ENCODE measurements around the gene CC2D1A.

CC2D1A gene

DNA sequence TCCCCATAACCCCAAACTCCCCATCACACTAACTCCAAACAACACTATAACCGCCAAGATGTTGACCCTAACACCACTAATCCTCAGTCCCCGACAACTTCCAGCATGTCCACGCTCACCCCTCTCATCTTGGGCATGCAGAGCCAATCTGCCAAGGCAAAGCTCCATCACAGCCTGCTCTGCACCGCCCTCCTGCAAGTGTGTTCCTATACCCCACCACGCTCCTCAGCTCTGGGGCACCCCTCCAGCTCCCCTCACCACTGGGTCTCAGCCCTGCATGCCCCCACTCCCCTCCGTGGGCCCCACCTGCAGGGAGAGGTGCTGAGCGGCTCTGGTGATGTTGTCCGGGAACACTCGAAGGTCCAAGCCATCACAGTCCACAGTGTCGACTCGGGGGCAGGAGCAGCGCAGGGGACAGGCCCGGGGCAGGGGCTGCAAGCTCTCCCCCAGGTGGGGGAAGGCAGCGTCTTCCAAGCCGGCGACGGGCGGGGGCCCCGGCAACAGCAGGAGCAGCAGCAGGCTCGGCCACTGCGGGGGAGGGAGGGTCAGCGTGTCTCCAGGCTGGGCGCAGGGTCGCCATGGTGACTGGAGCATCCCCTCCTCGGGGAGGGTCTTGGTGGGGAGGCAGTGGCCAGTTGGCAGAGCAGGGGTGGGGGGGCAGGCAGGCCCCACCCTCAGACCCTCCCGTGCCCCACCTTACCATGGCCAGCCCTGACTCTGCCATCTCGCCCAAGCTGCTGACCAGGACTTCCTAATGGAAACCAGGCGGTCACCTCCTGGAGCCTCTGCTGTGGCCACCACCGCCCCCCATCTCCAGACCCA, 31.7 kb downstream of the CC2D1A start:
- TF ChIP-seq TEAD4 (IDR thresholded peaks at IDR 0.05), result no peak
- TF ChIP-seq USF1 (IDR thresholded peaks at IDR 0.05), result no peak
- no peak for TF ChIP-seq CEBPB (IDR thresholded peaks at IDR 0.05)
- TF ChIP-seq, protein P1, sequence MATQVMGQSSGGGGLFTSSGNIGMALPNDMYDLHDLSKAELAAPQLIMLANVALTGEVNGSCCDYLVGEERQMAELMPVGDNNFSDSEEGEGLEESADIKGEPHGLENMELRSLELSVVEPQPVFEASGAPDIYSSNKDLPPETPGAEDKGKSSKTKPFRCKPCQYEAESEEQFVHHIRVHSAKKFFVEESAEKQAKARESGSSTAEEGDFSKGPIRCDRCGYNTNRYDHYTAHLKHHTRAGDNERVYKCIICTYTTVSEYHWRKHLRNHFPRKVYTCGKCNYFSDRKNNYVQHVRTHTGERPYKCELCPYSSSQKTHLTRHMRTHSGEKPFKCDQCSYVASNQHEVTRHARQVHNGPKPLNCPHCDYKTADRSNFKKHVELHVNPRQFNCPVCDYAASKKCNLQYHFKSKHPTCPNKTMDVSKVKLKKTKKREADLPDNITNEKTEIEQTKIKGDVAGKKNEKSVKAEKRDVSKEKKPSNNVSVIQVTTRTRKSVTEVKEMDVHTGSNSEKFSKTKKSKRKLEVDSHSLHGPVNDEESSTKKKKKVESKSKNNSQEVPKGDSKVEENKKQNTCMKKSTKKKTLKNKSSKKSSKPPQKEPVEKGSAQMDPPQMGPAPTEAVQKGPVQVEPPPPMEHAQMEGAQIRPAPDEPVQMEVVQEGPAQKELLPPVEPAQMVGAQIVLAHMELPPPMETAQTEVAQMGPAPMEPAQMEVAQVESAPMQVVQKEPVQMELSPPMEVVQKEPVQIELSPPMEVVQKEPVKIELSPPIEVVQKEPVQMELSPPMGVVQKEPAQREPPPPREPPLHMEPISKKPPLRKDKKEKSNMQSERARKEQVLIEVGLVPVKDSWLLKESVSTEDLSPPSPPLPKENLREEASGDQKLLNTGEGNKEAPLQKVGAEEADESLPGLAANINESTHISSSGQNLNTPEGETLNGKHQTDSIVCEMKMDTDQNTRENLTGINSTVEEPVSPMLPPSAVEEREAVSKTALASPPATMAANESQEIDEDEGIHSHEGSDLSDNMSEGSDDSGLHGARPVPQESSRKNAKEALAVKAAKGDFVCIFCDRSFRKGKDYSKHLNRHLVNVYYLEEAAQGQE (IDR thresholded peaks at IDR 0.05; ENCODE audit: low read depth), result no peak
- no peak for TF ChIP-seq YY1 (IDR thresholded peaks at IDR 0.05; ENCODE audit: low read depth)
- no peak for TF ChIP-seq EGR1 (IDR thresholded peaks at IDR 0.05)

DNA sequence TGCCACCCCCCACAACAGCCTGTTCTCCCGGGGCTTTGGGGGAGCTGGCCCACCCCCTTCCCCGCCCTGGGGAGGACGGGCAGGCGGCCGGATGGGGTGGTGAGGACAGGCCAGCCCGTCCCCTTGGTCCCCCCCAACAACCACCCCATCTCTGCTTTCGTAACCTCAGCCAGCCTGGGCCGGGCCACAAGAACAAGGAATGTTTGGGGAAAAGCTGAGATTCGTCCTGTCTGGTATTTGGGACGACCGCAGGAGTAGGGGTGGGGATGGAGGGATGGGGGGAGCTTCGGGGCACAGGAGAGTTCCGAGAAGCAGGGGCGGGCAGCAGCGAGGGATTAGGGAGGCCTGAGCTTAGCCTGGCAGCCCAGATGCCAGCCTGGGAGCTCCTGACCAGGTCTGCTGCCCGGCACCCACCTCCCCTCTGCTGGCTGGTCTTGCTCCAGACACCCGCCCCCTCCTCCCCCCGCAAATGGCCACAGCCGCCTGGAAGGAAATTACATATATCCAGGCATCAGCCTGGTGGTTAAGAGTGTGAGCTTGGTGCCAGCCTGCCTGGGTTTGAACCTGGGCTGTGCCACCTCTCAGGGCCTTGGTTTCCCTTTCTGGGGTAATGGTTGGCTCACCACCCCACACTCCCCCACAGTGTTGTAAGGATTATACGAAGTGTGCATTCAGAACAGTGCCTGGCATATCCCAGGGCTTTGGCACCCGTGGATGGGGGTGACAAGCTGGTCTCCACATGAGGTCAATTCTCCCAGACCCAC, 32.5 kb downstream of the CC2D1A start, which contains the start of gene PODNL1:
TSS of gene PODNL1 (minus strand) at position 117 of the 764 bp plus-strand sequence. CDS start 236 bp downstream, outside the sequence.
- no peak for TF ChIP-seq YY1 (IDR thresholded peaks at IDR 0.05; ENCODE audit: low read depth)
- TF ChIP-seq, protein P2, sequence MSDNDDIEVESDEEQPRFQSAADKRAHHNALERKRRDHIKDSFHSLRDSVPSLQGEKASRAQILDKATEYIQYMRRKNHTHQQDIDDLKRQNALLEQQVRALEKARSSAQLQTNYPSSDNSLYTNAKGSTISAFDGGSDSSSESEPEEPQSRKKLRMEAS (IDR thresholded peaks at IDR 0.05), result no peak
- TF ChIP-seq TEAD4 (IDR thresholded peaks at IDR 0.05), result no peak
- no peak for TF ChIP-seq FOXM1 (IDR thresholded peaks at IDR 0.05; ENCODE audit: borderline replicate concordance, low read depth)

GRCh38 chr19:13942023-13942684, 36.2 kb downstream of the CC2D1A start:
- peak; percentile 85 for TF ChIP-seq USF1 (IDR thresholded peaks at IDR 0.05)
- no peak for TF ChIP-seq TAF1 (IDR thresholded peaks at IDR 0.05; ENCODE audit: low read depth)

DNA sequence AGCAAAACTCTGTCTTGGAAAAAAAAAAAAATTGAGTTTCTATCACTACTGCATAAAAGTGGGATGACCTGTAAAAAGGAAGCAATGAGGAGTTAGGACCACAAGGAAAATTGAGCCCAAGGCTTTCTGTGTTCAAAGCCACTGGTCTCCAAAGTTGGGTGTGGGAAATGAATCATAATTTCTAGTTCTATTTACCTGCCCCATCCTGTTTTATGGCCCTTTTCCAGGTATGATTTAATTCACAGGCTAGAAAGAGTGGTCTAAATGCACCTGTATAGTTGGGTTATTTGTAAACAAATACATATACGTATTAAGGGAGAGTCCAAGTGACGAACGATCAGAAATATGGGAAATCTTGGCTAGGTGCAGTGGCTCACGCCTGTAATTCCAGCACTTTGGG, 40.4 kb downstream of the CC2D1A start:
- TF ChIP-seq TCF12 (IDR thresholded peaks at IDR 0.05; ENCODE audit: low read depth) (no peak), RAD21 (IDR thresholded peaks at IDR 0.05; ENCODE audit: low read depth) (no peak), ZBTB7A (IDR thresholded peaks at IDR 0.05; ENCODE audit: low read depth) (no peak), NFIC (IDR thresholded peaks at IDR 0.05) (no peak), TAF1 (IDR thresholded peaks at IDR 0.05; ENCODE audit: low read depth) (no peak)
- TF ChIP-seq, protein P1 (IDR thresholded peaks at IDR 0.05; ENCODE audit: low read depth), result no peak
- TF ChIP-seq, protein P2 (IDR thresholded peaks at IDR 0.05), result no peak

DNA sequence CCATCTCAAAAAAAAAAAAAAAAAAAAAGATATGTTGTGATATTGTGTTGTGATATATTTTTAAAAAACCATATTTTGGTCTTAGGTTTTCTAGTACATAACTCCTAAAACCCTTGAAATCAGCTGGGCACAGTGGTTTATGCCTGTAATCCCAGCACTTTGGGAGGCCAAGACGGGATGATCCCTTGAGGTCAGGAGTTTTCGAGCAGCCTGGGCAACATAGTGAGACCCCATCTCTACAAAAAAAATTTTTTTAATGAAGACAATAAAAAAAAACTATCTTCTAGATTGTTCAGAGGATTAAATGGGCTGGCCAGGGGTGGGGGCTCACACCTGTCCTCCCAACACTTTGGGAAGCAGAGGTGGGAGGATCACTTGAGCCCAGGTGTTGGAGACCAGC, 45.0 kb downstream of the CC2D1A start:
- no peak for TF ChIP-seq CEBPB (IDR thresholded peaks at IDR 0.05)
- TF ChIP-seq NFIC (IDR thresholded peaks at IDR 0.05), result no peak
- TF ChIP-seq, protein P2 (IDR thresholded peaks at IDR 0.05), result no peak
- no peak for TF ChIP-seq EP300 (IDR thresholded peaks at IDR 0.05; ENCODE audit: borderline replicate concordance)
- TF ChIP-seq YY1 (IDR thresholded peaks at IDR 0.05; ENCODE audit: low read depth), result no peak
- no peak for TF ChIP-seq TAF1 (IDR thresholded peaks at IDR 0.05; ENCODE audit: low read depth)
- no peak for TF ChIP-seq USF1 (IDR thresholded peaks at IDR 0.05)
- no peak for TF ChIP-seq EGR1 (IDR thresholded peaks at IDR 0.05)
- no peak for TF ChIP-seq TEAD4 (IDR thresholded peaks at IDR 0.05)
- no peak for TF ChIP-seq CREB1 (IDR thresholded peaks at IDR 0.05; ENCODE audit: low read depth)
- TF ChIP-seq, protein P1 (IDR thresholded peaks at IDR 0.05; ENCODE audit: low read depth), result no peak
- no peak for TF ChIP-seq TCF12 (IDR thresholded peaks at IDR 0.05; ENCODE audit: low read depth)
- no peak for TF ChIP-seq RAD21 (IDR thresholded peaks at IDR 0.05; ENCODE audit: low read depth)
- TF ChIP-seq ZBTB7A (IDR thresholded peaks at IDR 0.05; ENCODE audit: low read depth), result no peak

Data from Ishikawa (cell line).